Parathyroid adenoma (tissue), 2 donors: ENCODE results near the gene GNL3.

Experiments used
- H2AFZ ChIP-seq: fragments of 300-600 bp; sonication (generic); one replicate; pipeline ENCODE4 v1.7.0; 2017; ENCODE audit warnings: antibody characterized with exemption, mild to moderate bottlenecking
- H3K27ac ChIP-seq: fragments of 300-600 bp; sonication (generic); one replicate; pipeline ENCODE4 v1.7.0; 2017
- H3K27me3 ChIP-seq: fragments of 300-600 bp; sonication (generic); one replicate; pipeline ENCODE4 v1.7.0; 2017; ENCODE audit warnings: low read length; ENCODE audit not compliant: control insufficient read depth, insufficient read depth
- H3K36me3 ChIP-seq: fragments of 300-600 bp; sonication (generic); one replicate; pipeline ENCODE4 v1.7.0; 2017; ENCODE audit warnings: low read length; ENCODE audit not compliant: control insufficient read depth, insufficient read depth
- H3K4me1 ChIP-seq: fragments of 300-600 bp; sonication (generic); one replicate; pipeline ENCODE4 v1.7.0; 2017; ENCODE audit warnings: control low read depth
- H3K4me2 ChIP-seq: fragments of 300-600 bp; sonication (generic); one replicate; pipeline ENCODE4 v1.7.0; 2017; ENCODE audit warnings: low read length
- H3K4me3 ChIP-seq: fragments of 300-600 bp; sonication (generic); one replicate; pipeline ENCODE4 v1.7.0; 2017; ENCODE audit warnings: low read depth, low read length
- H3K79me2 ChIP-seq: fragments of 300-600 bp; sonication (generic); one replicate; pipeline ENCODE4 v1.7.0; 2017; ENCODE audit warnings: control low read depth
- H3K9ac ChIP-seq: fragments of 300-600 bp; sonication (generic); one replicate; pipeline ENCODE4 v1.7.0; 2017; ENCODE audit warnings: mild to moderate bottlenecking
- H3K9me3 ChIP-seq: fragments of 300-600 bp; sonication (generic); one replicate; pipeline ENCODE4 v1.7.0; 2017; ENCODE audit warnings: low read length; ENCODE audit not compliant: control insufficient read depth
- CTCF ChIP-seq: fragments of 300-600 bp; sonication (generic); IDR thresholded peaks from one replicate; pipeline ENCODE4 v1.7.0; 2017; ENCODE audit warnings: antibody characterized with exemption, mild to moderate bottlenecking
- donor health status: primary hyperparathyroidism.

The GNL3 gene

GRCh38 chr3:52685285-52685708 is 535 bp upstream of the GNL3 start:
- TF ChIP-seq CTCF = no peak

GRCh38 chr3:52688266-52688665 is 2.4 kb downstream of the GNL3 start:
- Histone ChIP-seq H3K27me3 (no peaks in the 10 kb centered on the region), H3K9ac (no peak overlapping the region), H3K79me2 (peaks cover 3% of the 10 kb centered on the region), H3K36me3 (no peaks in the 10 kb centered on the region), H3K27ac (no peak overlapping the region), H3K4me2 (no peak overlapping the region), H2AFZ (no peak overlapping the region), H3K4me3 (no peak overlapping the region), H3K9me3 (no peaks in the 10 kb centered on the region), H3K4me1 (peaks cover 3% of the 10 kb centered on the region)
- no peak for TF ChIP-seq CTCF

More at GRCh38 chr3:52685285-52685708, 535 bp upstream of the GNL3 start:
- Histone ChIP-seq H3K79me2 (peaks cover 25% of the 10 kb centered on the region), H3K9me3 (no peaks in the 10 kb centered on the region), H3K27ac (peak overlapping the region; percentile 80), H3K4me2 (peak overlapping the region; percentile 92), H3K27me3 (no peaks in the 10 kb centered on the region), H3K4me1 (peaks cover 3% of the 10 kb centered on the region), H3K36me3 (no peaks in the 10 kb centered on the region), H3K9ac (no peak overlapping the region), H3K4me3 (peak overlapping the region; percentile 83), H2AFZ (peak overlapping the region; percentile 83)

GRCh38 chr3:52689151-52689550 is 3.3 kb downstream of the GNL3 start:
- no peaks in the 10 kb centered on the region for H3K9me3 ChIP-seq
- no peak overlapping the region for H3K4me3 ChIP-seq
- H3K36me3 ChIP-seq = no peaks in the 10 kb centered on the region
- H3K4me2 ChIP-seq = no peak overlapping the region
- no peak overlapping the region for H3K27ac ChIP-seq
- no peaks in the 10 kb centered on the region for H3K27me3 ChIP-seq
- no peak overlapping the region for H2AFZ ChIP-seq
- TF ChIP-seq CTCF = no peak
- no peaks in the 10 kb centered on the region for H3K79me2 ChIP-seq
- no peak overlapping the region for H3K9ac ChIP-seq
- peaks cover 3% of the 10 kb centered on the region for H3K4me1 ChIP-seq

- H3K79me2 ChIP-seq = no peaks in the 10 kb centered on the region
- H3K27me3 ChIP-seq = no peaks in the 10 kb centered on the region
- H3K27ac ChIP-seq = no peak overlapping the region
- no peaks in the 10 kb centered on the region for H3K36me3 ChIP-seq
- no peak overlapping the region for H3K4me2 ChIP-seq
- H3K4me1 ChIP-seq = no peaks in the 10 kb centered on the region
- H3K9me3 ChIP-seq = no peaks in the 10 kb centered on the region
- H3K4me3 ChIP-seq = no peak overlapping the region
- no peak for TF ChIP-seq CTCF
- H2AFZ ChIP-seq = no peak overlapping the region
- no peak overlapping the region for H3K9ac ChIP-seq
These were observed 4.7 kb downstream of the GNL3 start for GRCh38 chr3:52690560-52690959.

- Histone ChIP-seq H3K4me2 (no peak overlapping the region), H3K4me3 (no peak overlapping the region), H3K27me3 (no peaks in the 10 kb centered on the region), H3K9me3 (no peaks in the 10 kb centered on the region), H3K4me1 (no peaks in the 10 kb centered on the region), H3K36me3 (no peaks in the 10 kb centered on the region), H3K79me2 (no peaks in the 10 kb centered on the region), H3K9ac (no peak overlapping the region), H2AFZ (no peak overlapping the region), H3K27ac (no peak overlapping the region)
- no peak for TF ChIP-seq CTCF
These were observed 7.2 kb downstream of the GNL3 start for GRCh38 chr3:52693071-52693470.
